Astrocyte (in vitro differentiated cells and primary cell): Measurements from ENCODE around the gene NCBP2. TPM values are rescaled to one million over a fixed set of nuclear protein-coding genes. Genes with fewer than 3 reads are reported as not detected.

Experiments used
- DNase-seq: peaks from one replicate; pipeline ENCODE4 v3.0.0-alpha.2; 2010; ENCODE audit warnings: low read depth
- FAIRE-seq: peaks from 2 replicates; lab custom pipeline; 2011; peaks lifted over from hg19 to GRCh38; lab: Jason Lieb, UNC
- H2AFZ ChIP-seq: 2 replicates; pipeline ENCODE4 v1.6.0; 2012; ENCODE audit warnings: low read depth, low read length, inconsistent platforms
- H3K27ac ChIP-seq: 2 replicates; pipeline ENCODE4 v1.5.1; 2011; ENCODE audit warnings: low read depth, low read length, inconsistent platforms
- H3K27me3 ChIP-seq: 2 replicates; pipeline ENCODE4 v1.6.0; 2011; ENCODE audit warnings: low read length, inconsistent platforms; ENCODE audit not compliant: insufficient read depth
- H3K36me3 ChIP-seq: 2 replicates; pipeline ENCODE4 v1.5.1; 2011; ENCODE audit warnings: low read length, inconsistent platforms; ENCODE audit not compliant: insufficient read depth
- H3K4me1 ChIP-seq: 2 replicates; pipeline ENCODE4 v1.5.1; 2011; ENCODE audit warnings: low read length, inconsistent platforms; ENCODE audit not compliant: insufficient read depth
- H3K4me2 ChIP-seq: 2 replicates; pipeline ENCODE4 v1.6.0; 2012; ENCODE audit warnings: low read length, inconsistent platforms
- H3K4me3 ChIP-seq: 2 replicates; pipeline ENCODE4 v1.5.1; 2011; ENCODE audit warnings: low read depth, mild to moderate bottlenecking, low read length, inconsistent platforms; ENCODE audit not compliant: insufficient read depth
- H3K79me2 ChIP-seq: 2 replicates; pipeline ENCODE4 v1.6.0; 2012; ENCODE audit warnings: mild to moderate bottlenecking, low read length, inconsistent platforms; ENCODE audit not compliant: insufficient read depth
- H3K9ac ChIP-seq: 2 replicates; pipeline ENCODE4 v1.6.0; 2012; ENCODE audit warnings: mild to moderate bottlenecking, low read length, inconsistent platforms
- H3K9me3 ChIP-seq: 2 replicates; pipeline ENCODE4 v1.5.1; 2012; ENCODE audit warnings: low read depth, mild to moderate bottlenecking, low read length, inconsistent platforms; ENCODE audit not compliant: insufficient read depth
- H4K20me1 ChIP-seq: 2 replicates; pipeline ENCODE4 v1.6.0; 2012; ENCODE audit warnings: low read length, inconsistent platforms; ENCODE audit not compliant: insufficient read depth
- H3K27ac Mint-ChIP-seq: one replicate; pipeline ENCODE4 v1.8.0; 2021; ENCODE audit warnings: mild to moderate bottlenecking, mixed read lengths; ENCODE audit not compliant: unreplicated experiment
- H3K27me3 Mint-ChIP-seq: one replicate; pipeline ENCODE4 v1.8.0; 2021; ENCODE audit warnings: low read depth, mixed read lengths; ENCODE audit not compliant: unreplicated experiment
- H3K36me3 Mint-ChIP-seq: one replicate; pipeline ENCODE4 v1.8.0; 2021; ENCODE audit warnings: low read depth, mixed read lengths; ENCODE audit not compliant: unreplicated experiment
- H3K4me1 Mint-ChIP-seq: one replicate; pipeline ENCODE4 v1.8.0; 2021; ENCODE audit warnings: low read depth, mixed read lengths; ENCODE audit not compliant: unreplicated experiment
- H3K4me3 Mint-ChIP-seq: one replicate; pipeline ENCODE4 v1.8.0; 2021; ENCODE audit warnings: mild to moderate bottlenecking, moderate library complexity, mixed read lengths; ENCODE audit not compliant: unreplicated experiment
- H3K9me3 Mint-ChIP-seq: one replicate; pipeline ENCODE4 v1.8.0; 2021; ENCODE audit warnings: mild to moderate bottlenecking, mixed read lengths; ENCODE audit not compliant: unreplicated experiment
- EZH2 ChIP-seq: IDR thresholded peaks from 2 replicates; pipeline ENCODE4 v1.6.1; 2012; ENCODE audit warnings: mild to moderate bottlenecking, low read length, inconsistent platforms; ENCODE audit not compliant: insufficient read depth
- total RNA-seq: library from RNA; stranded (reverse); gene quantifications from 2 replicates; pipeline ENCODE4 v1.2.1, GENCODE V29; 2021
- TF ChIP-seq, protein P1 (sequence below): IDR thresholded peaks from 2 replicates; pipeline ENCODE4 v1.5.1; 2011; ENCODE audit warnings: low read depth, mild to moderate bottlenecking, inconsistent platforms, low read length, moderate library complexity; ENCODE audit not compliant: insufficient read depth

NCBP2 gene
- total RNA-seq, 1 donor from 2014 or later = 90.6 TPM

DNA sequence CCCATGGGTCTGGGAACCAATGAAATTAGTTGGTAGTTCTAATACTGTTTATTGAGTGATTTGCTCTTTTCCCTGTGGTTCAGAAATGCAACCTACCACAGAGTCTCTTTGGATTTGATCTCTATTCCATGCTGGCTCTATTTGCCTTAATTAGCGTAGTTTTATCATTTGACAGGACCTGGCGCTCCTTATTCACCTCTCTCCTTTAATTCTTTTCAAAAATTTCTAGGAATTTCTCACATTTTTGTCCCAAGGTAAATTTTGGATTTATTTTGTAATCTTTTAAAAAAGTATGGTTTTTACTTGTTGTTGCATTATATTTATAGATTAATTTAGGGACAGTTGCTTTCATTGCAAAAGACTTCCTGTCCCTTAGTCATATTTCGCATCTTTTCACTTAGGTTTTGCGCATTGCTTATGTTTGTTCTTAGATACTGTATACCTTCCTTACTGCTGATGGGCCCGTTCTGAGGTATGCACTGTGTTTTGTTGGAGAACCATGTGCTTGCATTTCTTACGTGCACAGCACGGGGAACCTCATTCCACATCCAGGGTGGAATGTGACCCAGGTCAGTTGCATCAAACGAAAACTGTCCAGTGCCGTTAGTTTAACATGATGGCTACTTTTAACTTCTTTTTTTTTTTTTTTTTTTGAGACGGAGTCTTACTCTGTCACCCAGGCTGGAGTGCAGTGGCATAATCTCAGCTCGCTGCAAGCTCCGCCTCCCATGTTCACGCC is 47.6 kb downstream of the NCBP2 start:
- H3K9me3 Mint-ChIP-seq = no peaks in the 10 kb centered on the region

DNA sequence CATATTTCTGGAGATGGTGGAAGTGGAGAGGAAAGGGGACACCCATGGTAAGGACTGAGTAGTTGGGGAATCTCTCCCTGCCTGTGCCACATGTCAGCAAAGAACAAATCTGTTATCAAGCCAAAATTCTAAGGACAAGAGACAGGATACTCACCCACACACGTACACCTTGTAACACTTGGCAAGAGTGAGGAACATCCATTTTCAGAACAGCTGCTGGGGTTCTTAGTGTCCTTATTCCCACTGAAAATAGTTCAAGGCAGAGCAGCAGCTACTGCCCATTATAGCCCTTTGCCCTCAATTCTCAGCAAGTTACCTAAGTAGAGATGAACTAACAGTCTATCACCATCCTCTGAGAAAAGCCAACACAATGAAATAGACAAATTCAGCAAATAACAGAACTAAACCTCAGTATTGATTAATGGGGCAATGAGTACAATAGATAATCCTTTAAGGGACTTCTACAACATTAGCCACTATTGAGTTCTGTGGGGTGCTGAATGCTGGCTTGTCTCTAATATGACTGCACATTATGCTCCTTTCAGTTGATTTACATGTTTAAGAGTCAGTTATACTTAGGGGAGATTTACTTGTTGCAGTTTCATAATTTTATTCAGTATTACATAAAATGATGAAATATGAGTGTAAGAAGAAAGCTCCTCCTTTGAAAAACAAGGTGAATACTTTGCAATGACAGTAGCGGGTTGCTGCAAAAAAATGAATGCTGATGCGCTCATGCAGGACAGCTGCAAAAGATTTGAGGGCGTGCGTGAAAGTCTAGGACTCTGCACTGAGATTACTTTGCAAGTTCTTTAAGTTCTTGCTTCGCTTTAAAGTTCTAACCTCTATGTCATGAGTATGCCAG is 52.3 kb downstream of the NCBP2 start:
- Histone ChIP-seq H3K9me3 (no peaks in the 10 kb centered on the region), H3K4me3 (no peak overlapping the region), H4K20me1 (peaks cover 61% of the 10 kb centered on the region), H3K27ac (no peak overlapping the region), H2AFZ (no peak overlapping the region), H3K36me3 (peaks cover 14% of the 10 kb centered on the region), H3K27me3 (no peaks in the 10 kb centered on the region), H3K79me2 (peaks cover 87% of the 10 kb centered on the region), H3K4me2 (no peak overlapping the region), H3K9ac (no peak overlapping the region), H3K4me1 (no peaks in the 10 kb centered on the region)
- H3K27me3 Mint-ChIP-seq = no peaks in the 10 kb centered on the region
- no peaks in the 10 kb centered on the region for H3K9me3 Mint-ChIP-seq
- no peak for DNase-seq
- peaks cover 14% of the 10 kb centered on the region for H3K36me3 Mint-ChIP-seq
- no peak overlapping the region for H3K4me3 Mint-ChIP-seq
- no peak overlapping the region for H3K27ac Mint-ChIP-seq
- no peak for TF ChIP-seq EZH2
- TF ChIP-seq, protein P1, sequence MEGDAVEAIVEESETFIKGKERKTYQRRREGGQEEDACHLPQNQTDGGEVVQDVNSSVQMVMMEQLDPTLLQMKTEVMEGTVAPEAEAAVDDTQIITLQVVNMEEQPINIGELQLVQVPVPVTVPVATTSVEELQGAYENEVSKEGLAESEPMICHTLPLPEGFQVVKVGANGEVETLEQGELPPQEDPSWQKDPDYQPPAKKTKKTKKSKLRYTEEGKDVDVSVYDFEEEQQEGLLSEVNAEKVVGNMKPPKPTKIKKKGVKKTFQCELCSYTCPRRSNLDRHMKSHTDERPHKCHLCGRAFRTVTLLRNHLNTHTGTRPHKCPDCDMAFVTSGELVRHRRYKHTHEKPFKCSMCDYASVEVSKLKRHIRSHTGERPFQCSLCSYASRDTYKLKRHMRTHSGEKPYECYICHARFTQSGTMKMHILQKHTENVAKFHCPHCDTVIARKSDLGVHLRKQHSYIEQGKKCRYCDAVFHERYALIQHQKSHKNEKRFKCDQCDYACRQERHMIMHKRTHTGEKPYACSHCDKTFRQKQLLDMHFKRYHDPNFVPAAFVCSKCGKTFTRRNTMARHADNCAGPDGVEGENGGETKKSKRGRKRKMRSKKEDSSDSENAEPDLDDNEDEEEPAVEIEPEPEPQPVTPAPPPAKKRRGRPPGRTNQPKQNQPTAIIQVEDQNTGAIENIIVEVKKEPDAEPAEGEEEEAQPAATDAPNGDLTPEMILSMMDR = no peak
- H3K4me1 Mint-ChIP-seq = peaks cover 17% of the 10 kb centered on the region
- no peak for FAIRE-seq

More for the DNA sequence above, 47.6 kb downstream of the NCBP2 start:
- H3K9me3 ChIP-seq = no peaks in the 10 kb centered on the region
- H3K36me3 ChIP-seq = peaks cover 2% of the 10 kb centered on the region
- Mint-ChIP-seq H3K4me3 (no peak overlapping the region), H3K27ac (no peak overlapping the region), H3K36me3 (peaks cover 5% of the 10 kb centered on the region), H3K4me1 (peaks cover 2% of the 10 kb centered on the region), H3K27me3 (no peaks in the 10 kb centered on the region)
- DNase-seq (no peak), FAIRE-seq (no peak)
- peaks cover 78% of the 10 kb centered on the region for H3K79me2 ChIP-seq
- H4K20me1 ChIP-seq = peaks cover 50% of the 10 kb centered on the region
- no peak overlapping the region for H2AFZ ChIP-seq
- no peak overlapping the region for H3K4me2 ChIP-seq
- no peak overlapping the region for H3K4me3 ChIP-seq
- TF ChIP-seq, protein P1 = no peak
- TF ChIP-seq EZH2 = no peak
- no peak overlapping the region for H3K27ac ChIP-seq
- no peaks in the 10 kb centered on the region for H3K4me1 ChIP-seq
- H3K9ac ChIP-seq = no peak overlapping the region
- H3K27me3 ChIP-seq = no peaks in the 10 kb centered on the region
